GM19324 (cell line): ENCODE data around the gene GRIN1.

Experiments
- ATAC-seq: cut with Tn5 transposase; IDR thresholded peaks from one replicate; pipeline ENCODE4 v1.9.1; 2021; ENCODE audit warnings: mild to moderate bottlenecking, moderate library complexity; ENCODE audit not compliant: unreplicated experiment, low FRiP score

Gene GRIN1

GRCh38 chr9:137189297-137190295 lies 50.6 kb downstream of the GRIN1 start:
- no peak for ATAC-seq

DNA sequence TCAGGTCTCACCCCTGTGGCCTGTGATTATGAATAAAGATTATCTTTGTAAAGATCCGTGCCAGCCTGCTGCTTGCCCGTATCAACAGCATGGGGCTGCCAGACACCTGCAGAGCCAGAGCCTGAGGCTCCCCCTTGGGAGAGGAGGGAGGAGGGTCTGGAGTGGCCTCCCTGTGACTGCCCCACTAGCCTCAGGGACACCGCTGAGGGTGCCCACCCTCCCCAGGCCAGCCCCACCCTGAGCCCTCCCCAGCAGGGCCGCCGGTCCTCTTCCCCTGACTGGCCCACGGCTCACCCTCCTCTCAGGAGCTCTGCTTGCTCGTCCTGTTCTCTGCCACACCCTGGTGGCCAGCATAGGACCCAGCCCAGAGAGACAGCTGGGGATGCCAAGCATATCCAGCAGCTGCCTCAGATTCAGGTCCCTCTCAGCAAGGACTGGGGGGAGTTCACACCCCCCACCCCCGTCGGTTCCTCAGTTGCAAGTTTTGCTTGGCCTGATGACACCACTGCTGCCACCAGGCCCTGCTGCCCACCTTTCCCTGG lies 51.4 kb downstream of the GRIN1 start:
- no peak for ATAC-seq

DNA sequence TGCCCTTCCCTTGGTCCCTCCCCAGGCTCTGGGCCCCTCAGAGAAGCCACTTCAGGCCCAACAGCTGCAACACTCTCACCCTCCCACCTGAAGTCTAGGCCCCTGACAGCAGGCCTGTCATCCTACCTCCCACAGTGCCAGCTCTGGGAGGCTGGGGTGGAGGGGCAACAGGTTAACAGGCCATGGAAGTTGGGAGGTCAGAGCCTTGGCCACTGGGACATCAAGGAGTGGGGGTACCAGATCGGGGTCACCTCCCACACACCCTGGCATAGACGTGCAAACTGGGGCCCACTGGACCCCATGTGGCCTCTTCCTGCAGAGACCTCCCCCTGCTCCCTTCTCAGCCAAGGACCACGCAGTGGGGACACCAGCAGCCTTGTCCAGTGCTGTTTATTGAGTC lies 52.3 kb downstream of the GRIN1 start:
- no peak for ATAC-seq

- no peak for ATAC-seq
Measured at GRCh38 chr9:137191691-137192447, 52.9 kb downstream of the GRIN1 start.

- no peak for ATAC-seq
Measured at GRCh38 chr9:137192448-137192780, 53.5 kb downstream of the GRIN1 start.

DNA sequence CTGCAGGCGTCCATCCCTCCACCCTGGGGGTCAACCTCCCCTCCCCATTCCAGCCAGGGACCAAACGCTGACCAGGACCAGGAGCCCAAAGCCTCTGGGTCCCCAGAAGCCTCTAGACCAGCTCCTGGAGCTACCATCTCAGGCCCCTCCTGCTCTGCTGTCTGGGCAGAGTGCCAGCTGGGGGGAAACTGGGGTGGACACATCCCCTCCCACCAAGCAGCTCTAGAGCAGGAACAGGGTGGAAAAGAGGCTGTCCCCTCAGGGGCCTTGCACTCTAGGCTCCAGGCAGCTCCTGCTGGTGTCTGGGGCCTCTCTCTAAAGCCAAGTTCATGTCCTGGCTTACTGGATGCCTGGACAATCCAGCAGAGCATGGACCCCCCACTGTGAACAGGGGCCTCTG lies 53.9 kb downstream of the GRIN1 start:
- no peak for ATAC-seq

DNA sequence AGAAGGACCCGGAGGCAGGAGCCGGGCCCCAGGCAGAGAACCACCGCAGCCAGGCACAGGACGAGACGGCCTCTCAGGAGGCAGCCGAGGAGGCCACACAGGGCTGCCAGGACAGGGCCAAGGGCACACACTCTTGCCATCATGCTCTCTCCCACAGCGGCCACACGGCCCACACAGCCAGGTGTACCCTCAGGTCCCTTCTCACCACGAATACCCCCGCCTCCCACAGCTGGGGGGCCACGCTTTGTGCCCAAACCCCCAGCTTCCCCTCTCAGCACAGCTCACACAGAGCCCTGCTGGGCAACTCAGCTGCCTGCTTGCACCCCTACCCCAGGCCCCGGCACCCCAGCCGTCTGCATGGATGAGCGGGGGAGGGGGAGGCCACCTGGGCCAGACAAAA lies 54.8 kb downstream of the GRIN1 start:
- no peak for ATAC-seq

- ATAC-seq: no peak
Measured at GRCh38 chr9:137194388-137194787, 55.4 kb downstream of the GRIN1 start.

- ATAC-seq: no peak
Measured at GRCh38 chr9:137194909-137195308, 56.0 kb downstream of the GRIN1 start.

- no peak for ATAC-seq
Measured at GRCh38 chr9:137195525-137196220, 56.7 kb downstream of the GRIN1 start.

GRCh38 chr9:137198051-137198901 lies 59.3 kb downstream of the GRIN1 start:
- ATAC-seq: no peak

GRCh38 chr9:137198902-137199283 lies 59.9 kb downstream of the GRIN1 start:
- no peak for ATAC-seq

DNA sequence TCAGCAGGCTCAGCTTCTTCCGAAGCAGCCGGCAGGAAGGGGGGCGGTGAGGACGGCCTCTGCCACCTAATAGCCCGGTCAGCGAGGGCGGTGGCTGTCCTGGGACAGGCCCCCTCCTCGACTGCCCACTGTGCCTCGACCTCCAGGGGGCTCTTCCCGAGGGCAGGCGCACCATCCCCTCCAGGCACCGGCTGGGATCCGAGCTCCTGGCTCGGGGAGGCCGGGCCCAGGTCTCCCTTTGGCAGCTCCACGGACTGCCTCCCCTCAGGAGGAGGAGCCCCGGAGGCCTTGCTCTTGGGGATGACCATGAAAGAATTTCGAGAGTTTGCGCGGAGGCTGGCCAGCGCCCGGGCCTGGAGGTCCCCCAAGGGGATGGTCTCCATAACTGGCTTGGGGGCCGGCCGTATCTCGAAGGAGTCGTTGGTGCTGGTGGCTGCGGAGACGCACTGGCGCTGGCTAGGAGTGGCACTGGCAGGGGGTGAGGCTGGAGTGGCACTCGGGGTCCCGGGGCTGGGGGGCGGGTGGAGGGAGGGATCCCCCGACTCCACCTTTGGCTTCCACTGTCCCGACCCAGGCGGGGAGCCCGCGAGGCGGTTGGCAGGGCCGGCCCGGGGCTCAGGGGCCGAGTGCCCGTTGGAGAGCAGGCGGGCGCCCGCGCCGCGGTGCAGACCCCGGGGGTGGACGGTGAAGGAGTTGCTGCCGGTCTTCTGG lies 60.6 kb downstream of the GRIN1 start:
- ATAC-seq: no peak

DNA sequence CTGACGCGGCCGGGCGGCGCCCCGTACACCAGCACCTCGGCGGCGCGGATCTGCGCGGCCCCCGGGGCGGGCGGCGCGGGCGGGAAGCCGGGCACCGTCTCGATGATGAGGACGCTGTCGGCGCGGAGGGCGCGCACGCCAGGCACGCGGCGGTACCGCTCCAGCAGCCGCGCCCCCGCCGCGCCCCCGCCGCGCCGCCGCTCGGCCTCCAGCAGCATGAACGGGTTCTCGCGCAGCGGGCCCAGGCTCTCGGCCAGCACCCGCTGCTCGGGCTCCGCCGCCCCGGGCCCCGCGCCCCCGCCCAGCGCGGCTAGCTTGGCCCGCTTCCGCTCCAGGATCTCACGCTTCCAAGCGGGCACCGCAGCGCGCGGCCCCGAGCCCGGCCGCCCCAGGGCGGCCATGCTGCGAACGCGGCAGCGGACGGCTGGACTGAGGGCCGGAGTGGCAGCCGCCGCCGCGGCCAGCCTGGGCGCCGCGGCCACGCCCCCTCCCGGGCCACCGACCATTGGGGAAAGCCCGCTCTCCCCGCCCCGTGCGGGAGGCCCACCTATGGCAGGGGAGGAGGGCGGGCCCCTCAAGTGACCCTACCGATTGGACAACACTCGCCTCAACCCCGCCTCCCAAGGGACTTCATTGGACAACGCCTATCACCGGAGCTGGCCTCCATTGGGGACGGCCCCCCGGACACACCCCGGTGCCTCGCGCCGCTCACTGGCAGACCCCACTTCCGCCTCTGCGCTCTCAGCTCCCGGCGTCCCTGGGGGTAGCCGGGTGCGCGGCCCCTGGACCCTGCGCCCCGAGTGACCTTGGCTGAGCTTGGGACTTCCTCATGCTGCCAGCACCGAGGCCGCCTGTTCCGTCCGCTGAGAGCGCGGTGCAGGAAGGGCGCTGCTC lies 61.6 kb downstream of the GRIN1 start, which contains the start of gene TPRN:
Gene TPRN (minus strand): TSS at position 431 of the 894 bp plus-strand sequence. CDS start 30 bp downstream, at position 401.
- peak; percentile 87 for ATAC-seq

DNA sequence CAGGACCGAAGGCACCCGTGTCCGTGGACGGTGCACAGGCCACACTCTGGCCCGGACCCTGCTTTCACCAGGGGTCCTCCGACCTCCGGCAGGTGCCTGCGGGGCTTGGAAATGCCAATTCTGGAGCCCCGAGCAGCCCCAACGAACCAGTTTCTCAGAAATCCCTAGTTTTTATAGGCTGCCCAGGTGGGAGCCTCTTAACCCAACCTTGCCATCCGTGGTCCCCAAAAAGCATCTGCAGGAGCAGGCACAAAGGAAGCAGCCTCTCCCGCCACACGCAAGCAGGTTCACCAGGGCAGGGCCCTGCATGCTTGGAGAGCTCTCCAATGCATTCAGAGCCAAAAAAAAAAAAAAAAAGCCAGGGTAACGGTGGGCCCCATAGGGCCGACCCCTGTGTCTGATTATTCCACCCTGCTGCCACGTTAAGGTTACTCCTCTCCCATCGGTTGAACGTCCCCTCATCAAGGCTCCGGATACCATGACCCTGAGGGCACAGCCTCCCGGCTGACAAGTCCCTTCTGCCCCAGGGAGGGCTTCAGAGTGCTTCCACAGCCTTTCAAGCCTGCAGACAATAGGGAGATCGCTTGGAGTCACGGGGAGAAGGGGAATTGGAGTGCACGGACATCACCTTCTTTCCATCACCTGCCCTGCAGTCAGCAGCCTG lies 62.4 kb downstream of the GRIN1 start:
- no peak for ATAC-seq

DNA sequence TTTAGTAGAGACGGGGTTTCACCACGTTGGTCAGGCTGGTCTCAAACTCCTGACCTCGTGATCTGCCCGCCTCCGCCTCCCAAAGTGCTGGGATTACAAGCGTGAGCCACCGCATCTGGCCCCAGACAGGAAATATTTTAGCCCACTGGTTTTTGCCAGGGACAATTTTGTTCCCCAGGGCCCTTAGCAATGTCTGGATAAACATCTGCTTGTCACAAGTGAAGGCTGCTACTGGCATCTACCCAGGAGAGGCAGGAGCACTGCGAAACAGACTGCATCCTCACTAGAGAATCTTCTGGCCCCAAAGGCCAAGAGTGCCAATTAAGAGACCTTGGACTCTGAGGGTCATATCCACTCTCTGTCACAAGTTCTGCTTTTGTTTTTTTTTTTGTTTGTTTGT lies 64.0 kb downstream of the GRIN1 start:
- no peak for ATAC-seq

- ATAC-seq: no peak
Measured at GRCh38 chr9:137204731-137205125, 65.8 kb downstream of the GRIN1 start.
